Astrocyte (in vitro differentiated cells and primary cell): ENCODE data around the gene SLAMF8. TPM values are rescaled to one million over a fixed set of nuclear protein-coding genes. Genes with fewer than 3 reads are reported as not detected.

Experiments
- DNase-seq: peaks from one replicate; pipeline ENCODE4 v3.0.0-alpha.2; 2010; ENCODE audit warnings: low read depth
- FAIRE-seq: peaks from 2 replicates; lab custom pipeline; 2011; peaks lifted over from hg19 to GRCh38; lab: Jason Lieb, UNC
- H2AFZ ChIP-seq: 2 replicates; pipeline ENCODE4 v1.6.0; 2012; ENCODE audit warnings: low read depth, low read length, inconsistent platforms
- H3K27ac ChIP-seq: 2 replicates; pipeline ENCODE4 v1.5.1; 2011; ENCODE audit warnings: low read depth, low read length, inconsistent platforms
- H3K27me3 ChIP-seq: 2 replicates; pipeline ENCODE4 v1.6.0; 2011; ENCODE audit warnings: low read length, inconsistent platforms; ENCODE audit not compliant: insufficient read depth
- H3K36me3 ChIP-seq: 2 replicates; pipeline ENCODE4 v1.5.1; 2011; ENCODE audit warnings: low read length, inconsistent platforms; ENCODE audit not compliant: insufficient read depth
- H3K4me1 ChIP-seq: 2 replicates; pipeline ENCODE4 v1.5.1; 2011; ENCODE audit warnings: low read length, inconsistent platforms; ENCODE audit not compliant: insufficient read depth
- H3K4me2 ChIP-seq: 2 replicates; pipeline ENCODE4 v1.6.0; 2012; ENCODE audit warnings: low read length, inconsistent platforms
- H3K4me3 ChIP-seq: 2 replicates; pipeline ENCODE4 v1.5.1; 2011; ENCODE audit warnings: low read depth, mild to moderate bottlenecking, low read length, inconsistent platforms; ENCODE audit not compliant: insufficient read depth
- H3K79me2 ChIP-seq: 2 replicates; pipeline ENCODE4 v1.6.0; 2012; ENCODE audit warnings: mild to moderate bottlenecking, low read length, inconsistent platforms; ENCODE audit not compliant: insufficient read depth
- H3K9ac ChIP-seq: 2 replicates; pipeline ENCODE4 v1.6.0; 2012; ENCODE audit warnings: mild to moderate bottlenecking, low read length, inconsistent platforms
- H3K9me3 ChIP-seq: 2 replicates; pipeline ENCODE4 v1.5.1; 2012; ENCODE audit warnings: low read depth, mild to moderate bottlenecking, low read length, inconsistent platforms; ENCODE audit not compliant: insufficient read depth
- H4K20me1 ChIP-seq: 2 replicates; pipeline ENCODE4 v1.6.0; 2012; ENCODE audit warnings: low read length, inconsistent platforms; ENCODE audit not compliant: insufficient read depth
- H3K27ac Mint-ChIP-seq: one replicate; pipeline ENCODE4 v1.8.0; 2021; ENCODE audit warnings: mild to moderate bottlenecking, mixed read lengths; ENCODE audit not compliant: unreplicated experiment
- H3K27me3 Mint-ChIP-seq: one replicate; pipeline ENCODE4 v1.8.0; 2021; ENCODE audit warnings: low read depth, mixed read lengths; ENCODE audit not compliant: unreplicated experiment
- H3K36me3 Mint-ChIP-seq: one replicate; pipeline ENCODE4 v1.8.0; 2021; ENCODE audit warnings: low read depth, mixed read lengths; ENCODE audit not compliant: unreplicated experiment
- H3K4me1 Mint-ChIP-seq: one replicate; pipeline ENCODE4 v1.8.0; 2021; ENCODE audit warnings: low read depth, mixed read lengths; ENCODE audit not compliant: unreplicated experiment
- H3K4me3 Mint-ChIP-seq: one replicate; pipeline ENCODE4 v1.8.0; 2021; ENCODE audit warnings: mild to moderate bottlenecking, moderate library complexity, mixed read lengths; ENCODE audit not compliant: unreplicated experiment
- H3K9me3 Mint-ChIP-seq: one replicate; pipeline ENCODE4 v1.8.0; 2021; ENCODE audit warnings: mild to moderate bottlenecking, mixed read lengths; ENCODE audit not compliant: unreplicated experiment
- EZH2 ChIP-seq: IDR thresholded peaks from 2 replicates; pipeline ENCODE4 v1.6.1; 2012; ENCODE audit warnings: mild to moderate bottlenecking, low read length, inconsistent platforms; ENCODE audit not compliant: insufficient read depth
- total RNA-seq: library from RNA; stranded (reverse); gene quantifications from 2 replicates; pipeline ENCODE4 v1.2.1, GENCODE V29; 2021
- TF ChIP-seq, protein P1 (sequence below): IDR thresholded peaks from 2 replicates; pipeline ENCODE4 v1.5.1; 2011; ENCODE audit warnings: low read depth, mild to moderate bottlenecking, inconsistent platforms, low read length, moderate library complexity; ENCODE audit not compliant: insufficient read depth

Gene SLAMF8
- total RNA-seq, 1 donor from 2014 or later: 1.7 TPM

DNA sequence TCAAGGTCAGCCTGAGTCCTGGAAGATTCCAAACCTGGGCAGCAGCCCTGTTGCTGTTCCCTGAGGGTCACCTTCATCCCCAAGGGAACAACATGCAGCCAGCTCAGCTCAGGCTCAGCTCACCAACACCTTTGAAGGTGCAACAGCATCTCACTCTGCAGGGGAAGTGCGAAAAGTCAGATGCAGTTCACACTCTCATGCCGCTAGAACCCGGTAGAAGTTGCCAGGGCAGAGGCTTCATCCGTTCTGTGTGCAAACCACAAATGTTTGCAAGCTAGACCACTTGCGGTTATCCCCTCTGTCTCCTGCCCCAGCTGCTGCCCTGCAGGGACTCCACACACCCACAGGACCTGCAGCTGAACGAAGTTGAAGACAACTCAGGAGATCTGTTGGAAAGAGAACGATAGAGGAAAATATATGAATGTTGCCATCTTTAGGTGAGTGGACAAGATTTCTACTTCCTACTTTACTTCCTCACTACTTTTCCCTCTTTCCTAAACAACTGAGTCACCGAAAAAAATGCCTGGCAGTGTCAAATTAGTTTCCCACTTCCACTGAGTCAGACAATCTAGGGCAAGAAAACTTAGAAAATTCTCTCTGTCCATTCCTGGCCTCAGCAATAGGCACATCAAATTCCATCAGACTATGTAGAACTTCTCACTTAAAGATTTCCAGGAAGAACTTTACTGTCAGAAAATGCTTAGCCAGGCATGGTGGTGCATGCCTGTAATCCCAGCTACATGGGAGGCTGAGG, 26.3 kb upstream of the SLAMF8 start:
- DNase-seq: no peak
- Histone ChIP-seq H3K36me3 (no peaks in the 10 kb centered on the region), H3K4me1 (no peaks in the 10 kb centered on the region), H3K9ac (no peak overlapping the region), H3K4me3 (no peak overlapping the region), H3K9me3 (no peaks in the 10 kb centered on the region), H3K4me2 (no peak overlapping the region), H3K27me3 (peaks cover 15% of the 10 kb centered on the region), H3K79me2 (no peaks in the 10 kb centered on the region), H2AFZ (no peak overlapping the region), H3K27ac (no peak overlapping the region), H4K20me1 (no peaks in the 10 kb centered on the region)
- Mint-ChIP-seq H3K4me1 (no peaks in the 10 kb centered on the region), H3K36me3 (no peaks in the 10 kb centered on the region), H3K4me3 (no peak overlapping the region), H3K27me3 (peaks cover 16% of the 10 kb centered on the region), H3K27ac (no peak overlapping the region), H3K9me3 (peaks cover 2% of the 10 kb centered on the region)
- no peak for FAIRE-seq
- TF ChIP-seq, protein P1, sequence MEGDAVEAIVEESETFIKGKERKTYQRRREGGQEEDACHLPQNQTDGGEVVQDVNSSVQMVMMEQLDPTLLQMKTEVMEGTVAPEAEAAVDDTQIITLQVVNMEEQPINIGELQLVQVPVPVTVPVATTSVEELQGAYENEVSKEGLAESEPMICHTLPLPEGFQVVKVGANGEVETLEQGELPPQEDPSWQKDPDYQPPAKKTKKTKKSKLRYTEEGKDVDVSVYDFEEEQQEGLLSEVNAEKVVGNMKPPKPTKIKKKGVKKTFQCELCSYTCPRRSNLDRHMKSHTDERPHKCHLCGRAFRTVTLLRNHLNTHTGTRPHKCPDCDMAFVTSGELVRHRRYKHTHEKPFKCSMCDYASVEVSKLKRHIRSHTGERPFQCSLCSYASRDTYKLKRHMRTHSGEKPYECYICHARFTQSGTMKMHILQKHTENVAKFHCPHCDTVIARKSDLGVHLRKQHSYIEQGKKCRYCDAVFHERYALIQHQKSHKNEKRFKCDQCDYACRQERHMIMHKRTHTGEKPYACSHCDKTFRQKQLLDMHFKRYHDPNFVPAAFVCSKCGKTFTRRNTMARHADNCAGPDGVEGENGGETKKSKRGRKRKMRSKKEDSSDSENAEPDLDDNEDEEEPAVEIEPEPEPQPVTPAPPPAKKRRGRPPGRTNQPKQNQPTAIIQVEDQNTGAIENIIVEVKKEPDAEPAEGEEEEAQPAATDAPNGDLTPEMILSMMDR: no peak
- no peak for TF ChIP-seq EZH2

DNA sequence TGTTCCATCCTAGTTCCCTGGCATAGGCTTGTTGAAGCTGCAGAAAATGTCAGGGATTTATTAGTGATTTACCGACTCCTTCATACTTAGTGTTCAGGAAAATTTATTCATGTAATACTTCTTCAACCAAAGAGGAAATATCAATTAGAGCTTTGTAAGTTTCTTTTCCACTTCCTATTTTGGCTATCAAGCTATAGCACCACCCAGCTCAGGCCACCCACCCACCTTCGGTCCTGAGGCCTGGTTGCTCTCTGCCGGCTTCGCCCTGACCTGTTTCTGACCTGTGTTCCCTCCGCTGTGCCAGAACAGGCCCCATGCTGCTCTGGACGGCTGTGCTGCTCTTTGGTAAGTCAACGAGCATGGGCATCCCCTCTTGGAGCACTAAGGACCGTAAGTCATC, 24.6 kb upstream of the SLAMF8 start, which contains the start of gene FCRL6:
Gene FCRL6 (plus strand): TSS at position 250 of the 400 bp plus-strand sequence. CDS start 65 bp downstream, at position 315.
- no peak for DNase-seq
- Histone ChIP-seq H3K4me1 (no peaks in the 10 kb centered on the region), H3K27me3 (no peaks in the 10 kb centered on the region), H3K79me2 (no peaks in the 10 kb centered on the region), H4K20me1 (no peaks in the 10 kb centered on the region), H3K27ac (no peak within 1 kb of the TSS), H3K9ac (no peak within 1 kb of the TSS), H3K9me3 (no peaks in the 10 kb centered on the region), H3K4me2 (no peak within 1 kb of the TSS), H3K36me3 (no peaks in the 10 kb centered on the region), H3K4me3 (no peak within 1 kb of the TSS), H2AFZ (no peak within 1 kb of the TSS)
- no peaks in the 10 kb centered on the region for H3K4me1 Mint-ChIP-seq
- H3K4me3 Mint-ChIP-seq: no peak within 1 kb of the TSS
- no peak for TF ChIP-seq EZH2
- TF ChIP-seq, protein P1: no peak
- H3K27me3 Mint-ChIP-seq: peaks cover 18% of the 10 kb centered on the region
- no peak for FAIRE-seq
- peak within 1 kb of the TSS; percentile 60 for H3K27ac Mint-ChIP-seq
- peaks cover 3% of the 10 kb centered on the region for H3K9me3 Mint-ChIP-seq
- no peaks in the 10 kb centered on the region for H3K36me3 Mint-ChIP-seq
